HuH-7.5 (cell line): ENCODE measurements around the gene GXYLT2.
A peak's percentile ranks its signal among the peaks of the same experiment; 100 is the strongest.
"Not testable (repeated sequence)": the region's sequence is repeated elsewhere in the genome, so short reads cannot be mapped to it uniquely, and the experiment has no call there.

Source experiments
- DNase-seq: peaks from one replicate; pipeline ENCODE4 v3.0.0; 2011; ENCODE audit warnings: low spot score

GXYLT2 gene

GRCh38 chr3:72974956-72975355, 87.1 kb downstream of the GXYLT2 start:
- no peak for DNase-seq

GRCh38 chr3:72976281-72976741, 88.5 kb downstream of the GXYLT2 start:
- DNase-seq: no peak

DNA sequence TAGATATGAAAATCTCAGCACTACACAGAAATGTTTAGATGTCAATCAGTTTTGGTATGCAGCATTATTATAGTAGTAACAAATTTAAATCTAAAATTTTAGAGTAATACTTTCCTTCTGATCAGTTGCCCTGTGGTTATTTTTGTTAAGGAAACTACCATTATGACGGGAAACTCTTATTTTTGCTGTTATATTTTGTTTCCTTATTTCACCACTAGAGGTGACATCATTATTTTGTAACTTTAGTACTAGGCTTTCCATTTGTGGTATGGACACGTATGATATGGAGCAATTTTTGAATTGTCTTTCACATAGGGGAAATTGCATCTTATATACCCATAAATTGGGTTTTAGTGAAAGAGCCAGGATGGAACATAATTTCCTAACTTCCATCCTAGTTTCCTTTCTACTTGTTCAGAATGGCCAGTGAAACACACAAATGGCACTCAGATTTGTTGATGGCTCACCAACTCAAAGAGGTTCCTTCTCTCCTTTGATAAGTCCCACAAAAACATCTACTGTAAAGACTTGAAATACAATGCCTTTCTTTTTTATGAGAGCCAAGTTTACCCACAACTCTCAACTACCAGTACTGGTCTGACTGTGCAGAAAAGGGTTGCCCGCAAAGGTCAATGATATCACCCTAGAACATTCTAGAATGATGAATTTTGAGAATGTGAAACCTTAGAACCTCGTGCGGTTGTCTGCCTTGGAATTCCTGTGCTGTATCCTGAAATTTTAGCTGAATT, 89.4 kb downstream of the GXYLT2 start:
- no peak for DNase-seq

- DNase-seq: no peak
These were observed 94.9 kb downstream of the GXYLT2 start for GRCh38 chr3:72982609-72983366.

GRCh38 chr3:72985576-72985975, 97.7 kb downstream of the GXYLT2 start:
- DNase-seq: no peak

GRCh38 chr3:72990701-72991395, 103.0 kb downstream of the GXYLT2 start:
- no peak for DNase-seq

DNA sequence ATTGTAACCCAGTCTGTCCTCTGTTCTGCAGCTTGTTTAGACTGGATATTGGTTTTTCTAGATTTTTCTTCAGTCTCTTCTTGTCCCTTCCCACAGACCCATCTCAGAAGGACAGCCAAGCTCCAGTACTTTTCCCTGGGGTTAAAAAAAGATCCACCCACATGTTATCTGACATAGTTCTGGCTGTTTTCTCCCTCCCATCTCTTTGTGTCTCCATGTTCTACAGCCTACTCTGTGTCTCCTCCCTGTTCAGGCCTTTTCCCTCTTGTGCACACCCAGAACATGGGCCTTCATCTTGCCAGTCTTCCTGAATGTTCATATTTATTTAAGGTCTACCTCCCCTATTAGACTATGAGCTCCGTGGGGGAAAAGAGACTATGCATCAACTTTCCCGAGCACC, 103.7 kb downstream of the GXYLT2 start:
- DNase-seq: no peak

GRCh38 chr3:72993391-72993790, 105.5 kb downstream of the GXYLT2 start:
- no peak for DNase-seq

- no peak for DNase-seq
These were observed 107.5 kb downstream of the GXYLT2 start for GRCh38 chr3:72995337-72995736.

DNA sequence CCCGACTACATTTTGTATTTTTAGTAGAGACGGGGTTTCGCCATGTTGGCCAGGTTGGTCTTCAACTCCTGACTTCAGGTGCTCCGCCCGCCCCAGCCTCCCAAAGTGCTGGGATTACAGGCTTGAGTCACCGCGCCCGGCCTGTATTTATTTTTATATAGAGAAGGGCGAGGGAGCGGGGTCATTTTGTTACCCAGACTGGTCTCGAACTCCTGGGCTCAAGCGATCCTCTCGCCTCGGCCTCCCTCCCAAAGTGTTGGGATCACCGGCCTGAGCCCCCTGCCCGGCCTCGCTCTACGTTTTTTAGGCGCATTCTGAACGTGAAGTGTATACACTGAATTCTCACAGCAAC, 108.3 kb downstream of the GXYLT2 start:
- DNase-seq: no peak

GRCh38 chr3:72996473-72997333, 108.9 kb downstream of the GXYLT2 start, which contains the start of gene PPP4R2:
Gene PPP4R2 (plus strand): TSS chr3:72996811. CDS start chr3:72997038, 227 bp downstream.
- peak; percentile 44 for DNase-seq

- peak; percentile 14 for DNase-seq
These were observed 109.6 kb downstream of the GXYLT2 start for GRCh38 chr3:72997421-72997961.

GRCh38 chr3:72998466-72998865, 110.6 kb downstream of the GXYLT2 start:
- no peak for DNase-seq

GRCh38 chr3:72999951-73000350, 112.1 kb downstream of the GXYLT2 start:
- DNase-seq: no peak

GRCh38 chr3:73003050-73003449, 115.2 kb downstream of the GXYLT2 start:
- DNase-seq: not testable (repeated sequence)

GRCh38 chr3:73004316-73004715, 116.5 kb downstream of the GXYLT2 start:
- DNase-seq: no peak

GRCh38 chr3:73007992-73008712, 120.3 kb downstream of the GXYLT2 start:
- DNase-seq: no peak

DNA sequence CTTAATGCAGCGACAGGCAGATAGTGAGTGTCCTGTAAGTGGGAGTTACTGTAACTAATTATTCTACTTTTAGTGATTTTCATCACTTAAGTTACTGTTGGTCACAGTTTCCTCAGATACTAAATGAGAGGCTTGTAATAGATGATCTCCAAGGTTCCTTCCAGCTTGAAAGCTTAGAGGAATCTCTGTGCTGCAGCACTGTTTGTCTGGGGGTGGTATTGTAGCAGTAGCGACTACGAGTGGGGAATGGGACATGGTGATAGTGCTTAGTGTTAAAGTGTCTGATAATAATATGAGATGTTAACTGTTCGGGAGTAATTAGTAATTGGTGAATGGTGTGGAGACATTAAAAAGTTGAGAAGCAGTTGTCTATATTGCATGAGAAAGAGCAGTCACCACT, 121.2 kb downstream of the GXYLT2 start:
- DNase-seq: no peak

DNA sequence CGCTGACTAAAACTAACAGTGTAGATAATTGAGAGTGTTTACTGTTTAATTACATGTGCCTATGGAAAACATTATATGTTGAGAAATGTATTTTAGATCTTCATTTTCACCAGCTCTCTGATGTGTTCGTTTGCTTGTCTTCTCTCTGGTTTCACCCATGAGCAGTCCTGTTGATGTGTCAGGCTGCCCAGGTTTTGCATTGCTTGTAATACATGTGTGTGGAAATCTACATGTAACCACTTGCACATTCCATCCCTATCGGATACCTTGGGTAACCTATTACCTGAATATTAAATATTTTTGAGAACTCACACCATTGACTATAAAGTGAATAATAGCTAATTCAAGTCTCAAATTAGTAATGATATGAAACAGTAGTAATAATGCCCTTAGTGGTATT, 121.9 kb downstream of the GXYLT2 start:
- DNase-seq: no peak

GRCh38 chr3:73010158-73010557, 122.3 kb downstream of the GXYLT2 start:
- DNase-seq: no peak

DNA sequence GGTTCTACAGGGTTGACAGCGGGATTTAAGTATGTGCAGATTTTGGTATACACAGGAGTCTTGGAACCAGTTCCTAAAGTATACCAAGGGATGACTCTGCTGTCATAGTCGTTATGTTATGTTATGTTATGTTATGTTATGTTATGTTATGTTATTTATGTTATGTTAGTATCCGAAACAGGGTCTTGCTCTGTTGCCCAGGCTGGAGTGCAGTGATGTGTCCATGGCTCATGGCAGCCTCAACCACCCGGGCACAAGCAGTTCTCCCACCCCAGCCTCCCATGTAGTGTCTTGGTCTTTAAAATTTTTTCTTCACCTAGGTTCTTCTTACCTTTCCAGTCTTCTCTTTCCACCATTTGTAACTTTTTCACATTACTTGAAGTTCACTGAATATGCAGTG, 130.5 kb downstream of the GXYLT2 start:
- DNase-seq: no peak
